NOMO-1 treated with DMSO at 0.1 percent for 48 hours (cell line): ENCODE results near the gene CHRNA9.
A peak's percentile ranks its signal among the peaks of the same experiment; 100 is the strongest.
"Not testable (repeated sequence)": the region's sequence is repeated elsewhere in the genome, so short reads cannot be mapped to it uniquely, and the experiment has no call there.

Source experiments
- DNase-seq: peaks from one replicate; lab custom pipeline; 2025; ENCODE audit not compliant: unreplicated experiment; lab: John Stamatoyannopoulos, UW

The CHRNA9 gene

GRCh38 chr4:40334591-40335524, at the start of gene CHRNA9:
CHRNA9 (plus strand) TSS chr4:40335333; CDS start chr4:40335468, 135 bp downstream.
- DNase-seq: no peak

GRCh38 chr4:40285692-40286091, 49.4 kb upstream of the CHRNA9 start:
- DNase-seq: no peak

GRCh38 chr4:40288566-40288965, 46.6 kb upstream of the CHRNA9 start:
- peak; percentile 46 for DNase-seq

GRCh38 chr4:40289366-40290188, 45.6 kb upstream of the CHRNA9 start:
- DNase-seq: peak; percentile 70

GRCh38 chr4:40290611-40291186, 44.4 kb upstream of the CHRNA9 start:
- DNase-seq: peak; percentile 9

GRCh38 chr4:40292313-40292759, 42.8 kb upstream of the CHRNA9 start:
- no peak for DNase-seq

GRCh38 chr4:40294339-40294738, 40.8 kb upstream of the CHRNA9 start:
- no peak for DNase-seq

GRCh38 chr4:40295030-40295429, 40.1 kb upstream of the CHRNA9 start:
- not testable (repeated sequence) for DNase-seq

GRCh38 chr4:40295572-40295971, 39.6 kb upstream of the CHRNA9 start:
- DNase-seq: no peak

GRCh38 chr4:40299126-40299525, 36.0 kb upstream of the CHRNA9 start:
- DNase-seq: no peak

- DNase-seq: no peak
Observed at GRCh38 chr4:40299811-40300292, 35.3 kb upstream of the CHRNA9 start.

GRCh38 chr4:40300371-40301162, 34.6 kb upstream of the CHRNA9 start:
- no peak for DNase-seq

- no peak for DNase-seq
Observed at GRCh38 chr4:40301603-40302002, 33.5 kb upstream of the CHRNA9 start.

GRCh38 chr4:40303751-40304150, 31.4 kb upstream of the CHRNA9 start:
- no peak for DNase-seq

- no peak for DNase-seq
Observed at GRCh38 chr4:40305328-40306170, 29.6 kb upstream of the CHRNA9 start.

- no peak for DNase-seq
Observed at GRCh38 chr4:40306226-40306625, 28.9 kb upstream of the CHRNA9 start.

GRCh38 chr4:40306976-40307375, 28.2 kb upstream of the CHRNA9 start:
- DNase-seq: no peak

- DNase-seq: no peak
Observed at GRCh38 chr4:40307627-40308497, 27.3 kb upstream of the CHRNA9 start.
